Measurements from ENCODE around the gene ARAF.
"Not testable (repeated sequence)": the region's sequence is repeated elsewhere in the genome, so short reads cannot be mapped to it uniquely, and the experiment has no call there.

The ARAF gene

GRCh38 chrX:47586043-47586787 lies 25.2 kb downstream of the ARAF start:
- no peak for DNase-seq

GRCh38 chrX:47587091-47587891 lies 26.3 kb downstream of the ARAF start:
- DNase-seq: no peak

- DNase-seq: no peak
Measured at GRCh38 chrX:47587906-47588735, 27.1 kb downstream of the ARAF start.

GRCh38 chrX:47590984-47591383 lies 30.0 kb downstream of the ARAF start:
- DNase-seq: no peak

GRCh38 chrX:47593522-47593921 lies 32.5 kb downstream of the ARAF start:
- DNase-seq: no peak

- no peak for DNase-seq
Measured at GRCh38 chrX:47595716-47596251, 34.8 kb downstream of the ARAF start.

GRCh38 chrX:47596256-47596655 lies 35.3 kb downstream of the ARAF start:
- DNase-seq: no peak

- no peak for DNase-seq
Measured at GRCh38 chrX:47597222-47597621, 36.2 kb downstream of the ARAF start.

- not testable (repeated sequence) for DNase-seq
Measured at GRCh38 chrX:47603125-47603524, 42.1 kb downstream of the ARAF start.

GRCh38 chrX:47605024-47605423 lies 44.0 kb downstream of the ARAF start:
- DNase-seq: no peak

GRCh38 chrX:47607091-47607490 lies 46.1 kb downstream of the ARAF start:
- DNase-seq: no peak

- no peak for DNase-seq
Measured at GRCh38 chrX:47608130-47608810, 47.3 kb downstream of the ARAF start.

- DNase-seq: no peak
Measured at GRCh38 chrX:47610511-47610910, 49.5 kb downstream of the ARAF start.

GRCh38 chrX:47611489-47611888 lies 50.5 kb downstream of the ARAF start:
- DNase-seq: no peak

GRCh38 chrX:47611926-47612325 lies 50.9 kb downstream of the ARAF start:
- no peak for DNase-seq

- no peak for DNase-seq
Measured at GRCh38 chrX:47612418-47612817, 51.4 kb downstream of the ARAF start.

GRCh38 chrX:47613082-47613481 lies 52.1 kb downstream of the ARAF start:
- no peak for DNase-seq

GRCh38 chrX:47614618-47615017 lies 53.6 kb downstream of the ARAF start:
- DNase-seq: no peak

GRCh38 chrX:47618923-47619485 lies 58.0 kb downstream of the ARAF start:
- no peak for DNase-seq

GRCh38 chrX:47619486-47620302 lies 58.7 kb downstream of the ARAF start, which contains the start of gene SYN1:
SYN1 (minus strand) TSS chrX:47619857; CDS start chrX:47619728, 129 bp downstream.
- peak; percentile 92 for DNase-seq

- no peak for DNase-seq
Measured at GRCh38 chrX:47620303-47620685, 59.3 kb downstream of the ARAF start.

Measured in activated effector memory CD4-positive, alpha-beta T cell treated with anti-CD3 and anti-CD28 coated beads, Interleukin-2, amount 50 U/mL, for 16 hours (primary cell).